Left lung (tissue), 10 donors: Measurements from ENCODE around the gene RASAL1. TPM values are rescaled to one million over a fixed set of nuclear protein-coding genes. Genes with fewer than 3 reads are reported as not detected.

Source experiments
- ATAC-seq: fragments of 200-7000 bp; cut with Tn5 transposase; one replicate; pipeline ENCODE4 v1.9.1; 2020; ENCODE audit warnings: moderate library complexity
- DNase-seq, 4 donors: peaks; one replicate each; pipeline ENCODE4 v3.0.0-alpha.2; 2013 to 2020
- H3K27ac ChIP-seq, 2 donors: fragments of 200-600 bp; sonication (generic) in 1 of 2; one replicate each; pipeline versions ENCODE4 v1.5.0 to v1.8.0; 2020 to 2021
- H3K27me3 ChIP-seq, 2 donors: fragments of 200-600 bp; sonication (generic) in 1 of 2; one replicate each; pipeline versions ENCODE4 v1.5.0 to v1.8.0; 2020 to 2021
- H3K36me3 ChIP-seq, 2 donors: fragments of 200-600 bp; sonication (generic) in 1 of 2; one replicate each; pipeline versions ENCODE4 v1.5.0 to v1.8.0; 2020 to 2021
- H3K4me1 ChIP-seq, 2 donors: fragments of 200-600 bp; one replicate each; pipeline ENCODE4 v1.8.0; 2021
- H3K4me3 ChIP-seq, 2 donors: fragments of 200-600 bp; sonication (generic) in 1 of 2; one replicate each; pipeline versions ENCODE4 v1.5.0 to v1.8.0; 2020 to 2021; ENCODE audit warnings: mild to moderate bottlenecking in 1 of 2
- H3K9me3 ChIP-seq, 2 donors: fragments of 200-600 bp; sonication (generic) in 1 of 2; one replicate each; pipeline versions ENCODE4 v1.5.0 to v1.8.0; 2020 to 2021
- intact Hi-C, 2 donors: fragments of 100-400 bp; cut with DNase I; formaldehyde crosslinking; loops; one replicate each; pipeline versions ENCODE4 v1.11.2 to v1.14.2; 2022
- polyA plus RNA-seq, 6 donors: library from polyadenylated mRNA; unstranded; fragments of 120-200 nt; gene quantifications; one replicate each; pipeline ENCODE4 v1.2.1, GENCODE V29; 2013; ENCODE audit not compliant: insufficient read length in 6 of 6
- total RNA-seq, 2 donors: library from RNA; stranded (reverse); fragmentation: NEBNext Ultra II Directional; extraction: Animal tissue kit (Norgen Biotek cat#: 25700); gene quantifications; one replicate each; pipeline ENCODE4 v1.2.1, GENCODE V29; 2021
- TF ChIP-seq, protein P1 (sequence below), 2 donors: fragments of 200-600 bp; sonication (generic) in 1 of 2; IDR thresholded peaks; one replicate each; pipeline versions ENCODE4 v1.5.0 to v1.8.0; 2021; ENCODE audit warnings: antibody characterized with exemption in 2 of 2
- donor health status: DM: no; HTN: yes; CAD: no.
- donor health status: DM: no; HTN: no; CAD: no.

RASAL1 gene
- total and polyA plus RNA-seq, 8 donors: 0.16 to 0.46 (median 0.24) TPM

GRCh38 chr12:113109872-113110599, 25.5 kb downstream of the RASAL1 start:
- no peak for ATAC-seq
- Histone ChIP-seq H3K4me1 (no peaks in the 10 kb centered on the region), H3K27ac (no peak overlapping the region), H3K4me3 (no peak overlapping the region), H3K36me3 (no peaks in the 10 kb centered on the region), H3K27me3 (peaks cover 0 to 45% of the 10 kb centered on the region in 2 donors), H3K9me3 (no peaks in the 10 kb centered on the region)
- DNase-seq: no peak
- intact Hi-C loops: no loop called here
- TF ChIP-seq, protein P1, sequence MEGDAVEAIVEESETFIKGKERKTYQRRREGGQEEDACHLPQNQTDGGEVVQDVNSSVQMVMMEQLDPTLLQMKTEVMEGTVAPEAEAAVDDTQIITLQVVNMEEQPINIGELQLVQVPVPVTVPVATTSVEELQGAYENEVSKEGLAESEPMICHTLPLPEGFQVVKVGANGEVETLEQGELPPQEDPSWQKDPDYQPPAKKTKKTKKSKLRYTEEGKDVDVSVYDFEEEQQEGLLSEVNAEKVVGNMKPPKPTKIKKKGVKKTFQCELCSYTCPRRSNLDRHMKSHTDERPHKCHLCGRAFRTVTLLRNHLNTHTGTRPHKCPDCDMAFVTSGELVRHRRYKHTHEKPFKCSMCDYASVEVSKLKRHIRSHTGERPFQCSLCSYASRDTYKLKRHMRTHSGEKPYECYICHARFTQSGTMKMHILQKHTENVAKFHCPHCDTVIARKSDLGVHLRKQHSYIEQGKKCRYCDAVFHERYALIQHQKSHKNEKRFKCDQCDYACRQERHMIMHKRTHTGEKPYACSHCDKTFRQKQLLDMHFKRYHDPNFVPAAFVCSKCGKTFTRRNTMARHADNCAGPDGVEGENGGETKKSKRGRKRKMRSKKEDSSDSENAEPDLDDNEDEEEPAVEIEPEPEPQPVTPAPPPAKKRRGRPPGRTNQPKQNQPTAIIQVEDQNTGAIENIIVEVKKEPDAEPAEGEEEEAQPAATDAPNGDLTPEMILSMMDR (IDR thresholded peaks at IDR 0.05): no peak

DNA sequence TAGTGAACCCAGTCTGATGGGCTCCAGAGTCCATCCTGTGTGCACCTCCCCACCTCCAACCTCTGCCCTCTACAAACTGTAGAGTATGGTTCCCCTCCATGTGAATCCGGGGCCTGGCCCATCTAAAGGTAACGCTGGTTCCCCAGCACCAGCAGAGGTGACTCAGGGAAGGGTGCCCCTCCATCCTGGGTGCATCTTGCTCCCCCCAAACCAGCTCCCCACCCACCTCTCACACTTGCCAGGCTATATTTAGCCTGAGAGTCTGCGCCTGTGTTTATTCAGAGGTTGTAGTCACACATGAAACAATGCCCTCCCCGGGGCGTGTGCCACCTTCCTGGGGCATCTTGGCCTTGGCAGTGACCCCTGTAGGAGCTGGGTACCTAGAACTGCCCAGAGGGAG, 26.2 kb downstream of the RASAL1 start:
- Histone ChIP-seq H3K27ac (no peak overlapping the region), H3K9me3 (no peaks in the 10 kb centered on the region), H3K36me3 (no peaks in the 10 kb centered on the region), H3K4me3 (no peak overlapping the region), H3K27me3 (peaks cover 0 to 44% of the 10 kb centered on the region in 2 donors), H3K4me1 (no peaks in the 10 kb centered on the region)
- ATAC-seq (no peak), DNase-seq (no peak)
- intact Hi-C loops: no loop called here
- TF ChIP-seq, protein P1 (IDR thresholded peaks at IDR 0.05): no peak

GRCh38 chr12:113108308-113108707, 27.3 kb downstream of the RASAL1 start:
- H3K27me3 ChIP-seq: peaks cover 0 to 45% of the 10 kb centered on the region in 2 donors
- ATAC-seq (no peak), DNase-seq (no peak)
- H3K9me3 ChIP-seq: no peaks in the 10 kb centered on the region
- H3K27ac ChIP-seq: no peak overlapping the region
- TF ChIP-seq, protein P1 (IDR thresholded peaks at IDR 0.05): no peak
- no peaks in the 10 kb centered on the region for H3K36me3 ChIP-seq
- intact Hi-C loops: no loop called here
- H3K4me3 ChIP-seq: no peak overlapping the region
- H3K4me1 ChIP-seq: no peaks in the 10 kb centered on the region

DNA sequence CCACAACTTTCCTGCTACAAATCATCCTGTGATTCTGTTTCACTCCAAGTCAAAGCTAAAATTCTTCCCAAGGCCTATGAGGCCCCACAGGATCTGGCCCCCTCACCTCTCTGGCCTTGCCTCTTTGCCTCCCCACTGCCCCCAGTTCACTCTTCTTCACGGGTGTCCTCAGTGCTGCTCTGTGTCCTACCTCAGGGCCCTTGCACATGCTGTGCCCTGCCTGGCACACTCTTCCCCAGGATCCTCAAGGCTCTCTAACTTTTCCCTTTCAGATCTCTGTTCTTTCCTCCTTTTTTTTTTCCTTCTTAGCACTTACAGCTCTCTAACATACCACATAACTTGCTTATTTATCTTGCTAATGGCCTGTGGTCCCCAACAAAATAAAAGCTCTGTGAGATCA, 29.2 kb downstream of the RASAL1 start:
- intact Hi-C loops: no loop called here
- TF ChIP-seq, protein P1 (IDR thresholded peaks at IDR 0.05): no peak
- Histone ChIP-seq H3K27me3 (peaks cover 0 to 33% of the 10 kb centered on the region in 2 donors), H3K27ac (no peak overlapping the region), H3K36me3 (no peaks in the 10 kb centered on the region), H3K4me1 (no peaks in the 10 kb centered on the region), H3K9me3 (no peaks in the 10 kb centered on the region), H3K4me3 (no peak overlapping the region)
- no peak for ATAC-seq
- no peak for DNase-seq

DNA sequence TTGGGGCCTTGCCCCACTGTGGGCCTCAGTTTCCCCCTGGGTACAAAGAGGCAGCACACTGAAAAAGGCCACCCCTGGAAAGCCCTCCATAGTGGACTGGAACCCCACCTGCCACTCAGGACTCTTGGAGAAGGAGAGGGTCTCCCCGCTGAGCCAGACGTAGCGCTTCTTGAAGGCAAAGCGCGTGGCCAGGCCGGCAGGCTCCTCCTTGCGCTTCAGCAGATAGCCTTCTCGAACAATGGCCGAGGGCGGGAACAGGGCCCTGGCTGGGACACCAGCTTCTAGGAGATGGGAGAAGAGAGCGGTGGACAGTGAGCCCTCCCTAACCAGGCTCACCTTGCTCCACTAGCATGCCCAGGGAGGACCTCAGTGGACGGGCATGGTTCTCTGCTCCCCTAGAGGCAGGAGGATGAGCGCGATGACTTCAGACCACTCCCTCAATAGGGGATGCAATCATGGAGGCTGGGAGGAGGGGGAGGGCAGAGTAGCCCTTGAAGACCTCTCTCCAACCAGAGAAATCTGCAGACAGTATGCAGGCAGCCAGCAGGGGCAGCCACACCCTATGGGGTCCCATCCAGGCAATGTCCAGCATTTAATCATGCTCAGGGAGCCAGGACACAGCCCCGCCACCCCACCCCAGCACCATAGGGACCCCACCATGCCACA, 29.8 kb downstream of the RASAL1 start:
- no peak overlapping the region for H3K4me3 ChIP-seq
- no peak overlapping the region for H3K27ac ChIP-seq
- ATAC-seq (no peak), DNase-seq (no peak)
- intact Hi-C loops: no loop called here
- no peaks in the 10 kb centered on the region for H3K4me1 ChIP-seq
- no peaks in the 10 kb centered on the region for H3K36me3 ChIP-seq
- TF ChIP-seq, protein P1 (IDR thresholded peaks at IDR 0.05): no peak
- peaks cover 0 to 33% of the 10 kb centered on the region in 2 donors for H3K27me3 ChIP-seq
- no peaks in the 10 kb centered on the region for H3K9me3 ChIP-seq
